ENCODE measurements around the gene RNF5. TPM values are rescaled to one million over a fixed set of nuclear protein-coding genes. Genes with fewer than 3 reads are reported as not detected.

The RNF5 gene
- total and polyA plus RNA-seq, 10 of the 15 experiments (the other 5 are each of a cell fraction or from before 2014, with no cell fraction given), result 31.4 to 114 (median 62.8) TPM

DNA sequence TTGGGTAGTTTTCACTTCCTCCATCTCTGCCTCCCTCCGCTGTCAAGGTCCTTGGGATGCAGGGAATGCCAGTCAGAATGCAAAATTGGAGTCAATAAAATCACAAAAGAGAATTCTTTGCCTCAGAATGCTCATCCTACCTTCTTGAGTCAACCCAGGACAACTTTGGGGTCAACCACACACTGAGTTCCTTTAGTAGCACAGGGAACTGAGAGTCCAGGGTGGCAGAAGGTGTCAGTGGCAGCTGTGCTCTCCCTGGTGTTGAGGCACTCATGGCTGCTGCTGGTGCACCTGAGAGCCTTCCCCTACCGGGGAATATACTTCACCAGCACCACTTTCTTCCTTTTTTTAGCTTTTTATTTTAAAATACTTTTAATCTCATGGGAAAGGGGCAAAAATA is 46.5 kb downstream of the RNF5 start (continued):
- TF ChIP-seq, protein P1, sequence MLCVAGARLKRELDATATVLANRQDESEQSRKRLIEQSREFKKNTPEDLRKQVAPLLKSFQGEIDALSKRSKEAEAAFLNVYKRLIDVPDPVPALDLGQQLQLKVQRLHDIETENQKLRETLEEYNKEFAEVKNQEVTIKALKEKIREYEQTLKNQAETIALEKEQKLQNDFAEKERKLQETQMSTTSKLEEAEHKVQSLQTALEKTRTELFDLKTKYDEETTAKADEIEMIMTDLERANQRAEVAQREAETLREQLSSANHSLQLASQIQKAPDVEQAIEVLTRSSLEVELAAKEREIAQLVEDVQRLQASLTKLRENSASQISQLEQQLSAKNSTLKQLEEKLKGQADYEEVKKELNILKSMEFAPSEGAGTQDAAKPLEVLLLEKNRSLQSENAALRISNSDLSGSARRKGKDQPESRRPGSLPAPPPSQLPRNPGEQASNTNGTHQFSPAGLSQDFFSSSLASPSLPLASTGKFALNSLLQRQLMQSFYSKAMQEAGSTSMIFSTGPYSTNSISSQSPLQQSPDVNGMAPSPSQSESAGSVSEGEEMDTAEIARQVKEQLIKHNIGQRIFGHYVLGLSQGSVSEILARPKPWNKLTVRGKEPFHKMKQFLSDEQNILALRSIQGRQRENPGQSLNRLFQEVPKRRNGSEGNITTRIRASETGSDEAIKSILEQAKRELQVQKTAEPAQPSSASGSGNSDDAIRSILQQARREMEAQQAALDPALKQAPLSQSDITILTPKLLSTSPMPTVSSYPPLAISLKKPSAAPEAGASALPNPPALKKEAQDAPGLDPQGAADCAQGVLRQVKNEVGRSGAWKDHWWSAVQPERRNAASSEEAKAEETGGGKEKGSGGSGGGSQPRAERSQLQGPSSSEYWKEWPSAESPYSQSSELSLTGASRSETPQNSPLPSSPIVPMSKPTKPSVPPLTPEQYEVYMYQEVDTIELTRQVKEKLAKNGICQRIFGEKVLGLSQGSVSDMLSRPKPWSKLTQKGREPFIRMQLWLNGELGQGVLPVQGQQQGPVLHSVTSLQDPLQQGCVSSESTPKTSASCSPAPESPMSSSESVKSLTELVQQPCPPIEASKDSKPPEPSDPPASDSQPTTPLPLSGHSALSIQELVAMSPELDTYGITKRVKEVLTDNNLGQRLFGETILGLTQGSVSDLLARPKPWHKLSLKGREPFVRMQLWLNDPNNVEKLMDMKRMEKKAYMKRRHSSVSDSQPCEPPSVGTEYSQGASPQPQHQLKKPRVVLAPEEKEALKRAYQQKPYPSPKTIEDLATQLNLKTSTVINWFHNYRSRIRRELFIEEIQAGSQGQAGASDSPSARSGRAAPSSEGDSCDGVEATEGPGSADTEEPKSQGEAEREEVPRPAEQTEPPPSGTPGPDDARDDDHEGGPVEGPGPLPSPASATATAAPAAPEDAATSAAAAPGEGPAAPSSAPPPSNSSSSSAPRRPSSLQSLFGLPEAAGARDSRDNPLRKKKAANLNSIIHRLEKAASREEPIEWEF (IDR thresholded peaks at IDR 0.05; ENCODE audit: insufficient replicate concordance, low read depth, low read length), result no peak
- no peak for TF ChIP-seq SRF (IDR thresholded peaks at IDR 0.05; ENCODE audit: low read depth in 2 of 2, low read length in 2 of 2)
- TF ChIP-seq FOXK2 (IDR thresholded peaks at IDR 0.05), result no peak
- no peak for TF ChIP-seq SMAD5 (IDR thresholded peaks at IDR 0.05; ENCODE audit: low read depth)
- TF ChIP-seq POLR2A (IDR thresholded peaks at IDR 0.05; ENCODE audit: low read depth, low read length), result no peak
- no peak for TF ChIP-seq CEBPB (IDR thresholded peaks at IDR 0.05; ENCODE audit: borderline replicate concordance in 1 of 2, low read depth in 2 of 2, low read length in 2 of 2)
- TF ChIP-seq, protein P2, sequence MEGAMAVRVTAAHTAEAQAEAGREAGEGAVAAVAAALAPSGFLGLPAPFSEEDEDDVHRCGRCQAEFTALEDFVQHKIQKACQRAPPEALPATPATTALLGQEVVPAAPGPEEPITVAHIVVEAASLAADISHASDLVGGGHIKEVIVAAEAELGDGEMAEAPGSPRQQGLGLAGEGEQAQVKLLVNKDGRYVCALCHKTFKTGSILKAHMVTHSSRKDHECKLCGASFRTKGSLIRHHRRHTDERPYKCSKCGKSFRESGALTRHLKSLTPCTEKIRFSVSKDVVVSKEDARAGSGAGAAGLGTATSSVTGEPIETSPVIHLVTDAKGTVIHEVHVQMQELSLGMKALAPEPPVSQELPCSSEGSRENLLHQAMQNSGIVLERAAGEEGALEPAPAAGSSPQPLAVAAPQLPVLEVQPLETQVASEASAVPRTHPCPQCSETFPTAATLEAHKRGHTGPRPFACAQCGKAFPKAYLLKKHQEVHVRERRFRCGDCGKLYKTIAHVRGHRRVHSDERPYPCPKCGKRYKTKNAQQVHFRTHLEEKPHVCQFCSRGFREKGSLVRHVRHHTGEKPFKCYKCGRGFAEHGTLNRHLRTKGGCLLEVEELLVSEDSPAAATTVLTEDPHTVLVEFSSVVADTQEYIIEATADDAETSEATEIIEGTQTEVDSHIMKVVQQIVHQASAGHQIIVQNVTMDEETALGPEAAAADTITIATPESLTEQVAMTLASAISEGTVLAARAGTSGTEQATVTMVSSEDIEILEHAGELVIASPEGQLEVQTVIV (IDR thresholded peaks at IDR 0.05; ENCODE audit: borderline replicate concordance, partially characterized antibody), result no peak
- no peak for TF ChIP-seq ZNF622 (IDR thresholded peaks at IDR 0.05)
- TF ChIP-seq WRNIP1 (IDR thresholded peaks at IDR 0.05; ENCODE audit: borderline replicate concordance, low read depth, low read length), result no peak
- TF ChIP-seq KLF5 (IDR thresholded peaks at IDR 0.05; ENCODE audit: partially characterized antibody), result no peak
- TF ChIP-seq RAD51 (IDR thresholded peaks at IDR 0.05), result no peak
- TF ChIP-seq KAT2A (conservative IDR thresholded peaks at IDR 0.05; ENCODE audit: control insufficient read depth, low read depth, low read length), result no peak
- TF ChIP-seq TCF3 (IDR thresholded peaks at IDR 0.05; ENCODE audit: borderline replicate concordance, insufficient read depth, low read depth, low read length), result peak; percentile 70; the same call in 1 of the 2 replicates
- peak; percentile 70; the same call in 1 of the 2 replicates for TF ChIP-seq GATAD2B (conservative IDR thresholded peaks at IDR 0.05; ENCODE audit: low read depth)
- no peak for TF ChIP-seq SUPT20H (IDR thresholded peaks at IDR 0.05; ENCODE audit: borderline replicate concordance, control insufficient read depth, low read depth, low read length)
- peak; percentile 86 for TF ChIP-seq EED (IDR thresholded peaks at IDR 0.05; ENCODE audit: low read depth)
- TF ChIP-seq BMI1 (IDR thresholded peaks at IDR 0.05; ENCODE audit: borderline replicate concordance), result no peak
- TF ChIP-seq MEF2A (IDR thresholded peaks at IDR 0.05; ENCODE audit: insufficient read depth, low read depth, low read length), result 0 out of 2 replicates have a peak, but pooled peaks have one; percentile 17
- TF ChIP-seq, protein P3, sequence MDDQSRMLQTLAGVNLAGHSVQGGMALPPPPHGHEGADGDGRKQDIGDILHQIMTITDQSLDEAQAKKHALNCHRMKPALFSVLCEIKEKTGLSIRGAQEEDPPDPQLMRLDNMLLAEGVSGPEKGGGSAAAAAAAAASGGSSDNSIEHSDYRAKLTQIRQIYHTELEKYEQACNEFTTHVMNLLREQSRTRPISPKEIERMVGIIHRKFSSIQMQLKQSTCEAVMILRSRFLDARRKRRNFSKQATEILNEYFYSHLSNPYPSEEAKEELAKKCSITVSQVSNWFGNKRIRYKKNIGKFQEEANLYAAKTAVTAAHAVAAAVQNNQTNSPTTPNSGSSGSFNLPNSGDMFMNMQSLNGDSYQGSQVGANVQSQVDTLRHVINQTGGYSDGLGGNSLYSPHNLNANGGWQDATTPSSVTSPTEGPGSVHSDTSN (IDR thresholded peaks at IDR 0.05; ENCODE audit: insufficient replicate concordance, low read depth, low read length), result no peak
- no peak for TF ChIP-seq ZNF274 (IDR thresholded peaks at IDR 0.05; ENCODE audit: insufficient read depth, insufficient read length)
- no peak for TF ChIP-seq ESRRA (IDR thresholded peaks at IDR 0.05; ENCODE audit: low read length)
- TF ChIP-seq, protein P4, sequence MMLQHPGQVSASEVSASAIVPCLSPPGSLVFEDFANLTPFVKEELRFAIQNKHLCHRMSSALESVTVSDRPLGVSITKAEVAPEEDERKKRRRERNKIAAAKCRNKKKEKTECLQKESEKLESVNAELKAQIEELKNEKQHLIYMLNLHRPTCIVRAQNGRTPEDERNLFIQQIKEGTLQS (IDR thresholded peaks at IDR 0.05; ENCODE audit: borderline replicate concordance, extremely low read depth, low read depth, low read length), result no peak
- no peak for TF ChIP-seq ZNF24 (IDR thresholded peaks at IDR 0.05)
- no peak for TF ChIP-seq PML (IDR thresholded peaks at IDR 0.05; ENCODE audit: low read length)

Data from GM12878 (cell line).